MM.1S (cell line): ENCODE measurements around the gene RTN4R.

Source experiments
- DNase-seq: peaks from one replicate; pipeline ENCODE4 v3.0.0-alpha.2; 2015
- H2AFZ ChIP-seq: fragments of 300-600 bp; sonication (generic); 2 replicates; pipeline ENCODE4 v1.6.0; 2016; ENCODE audit warnings: antibody characterized with exemption, low read length
- H3F3A ChIP-seq: fragments of 300-600 bp; sonication (generic); 2 replicates; pipeline ENCODE4 v1.6.1; 2016; ENCODE audit warnings: mild to moderate bottlenecking, antibody characterized with exemption, low read length, moderate library complexity, mixed read lengths; ENCODE audit not compliant: insufficient read depth
- H3K27ac ChIP-seq: fragments of 300-600 bp; sonication (generic); 2 replicates; pipeline ENCODE4 v1.5.1; 2016; ENCODE audit warnings: mild to moderate bottlenecking, low read length
- H3K27me3 ChIP-seq: fragments of 300-600 bp; sonication (generic); replicated peaks from 2 replicates; pipeline ENCODE4 v1.6.0; 2016; ENCODE audit warnings: low read length; ENCODE audit not compliant: insufficient read depth
- H3K36me3 ChIP-seq: fragments of 300-600 bp; sonication (generic); replicated peaks from 2 replicates; pipeline ENCODE4 v1.6.1; 2016; ENCODE audit warnings: mild to moderate bottlenecking, low read length, mixed read lengths; ENCODE audit not compliant: insufficient read depth
- H3K4me1 ChIP-seq: fragments of 300-600 bp; sonication (generic); 2 replicates; pipeline ENCODE4 v1.6.1; 2016; ENCODE audit warnings: low read length, mixed read lengths
- H3K4me2 ChIP-seq: fragments of 300-600 bp; sonication (generic); 2 replicates; pipeline ENCODE4 v1.6.0; 2016; ENCODE audit warnings: low read depth, low read length
- H3K4me3 ChIP-seq: fragments of 300-600 bp; sonication (generic); 2 replicates; pipeline ENCODE4 v1.5.1; 2016; ENCODE audit warnings: low read length, mixed read lengths
- H3K79me2 ChIP-seq: fragments of 300-600 bp; sonication (generic); 2 replicates; pipeline ENCODE4 v1.6.1; 2016; ENCODE audit warnings: mixed run types, low read length, mixed read lengths
- H3K9ac ChIP-seq: fragments of 300-600 bp; sonication (generic); 2 replicates; pipeline ENCODE4 v1.6.1; 2016; ENCODE audit warnings: low read length, mixed read lengths
- H3K9me2 ChIP-seq: fragments of 300-600 bp; sonication (generic); replicated peaks from 2 replicates; pipeline ENCODE4 v1.6.1; 2016; ENCODE audit warnings: mild to moderate bottlenecking, low read length, mixed read lengths; ENCODE audit not compliant: insufficient read depth
- H3K9me3 ChIP-seq: fragments of 300-600 bp; sonication (generic); replicated peaks from 2 replicates; pipeline ENCODE4 v1.6.1; 2016; ENCODE audit warnings: mild to moderate bottlenecking, low read length, mixed read lengths; ENCODE audit not compliant: insufficient read depth
- H4K20me1 ChIP-seq: fragments of 300-600 bp; sonication (generic); 2 replicates; pipeline ENCODE4 v1.6.1; 2016; ENCODE audit warnings: mild to moderate bottlenecking, low read length, moderate library complexity, mixed read lengths; ENCODE audit not compliant: insufficient read depth
- CTCF ChIP-seq: fragments of 300-600 bp; sonication (generic); IDR thresholded peaks from 2 replicates; pipeline ENCODE4 v1.5.1; 2016; ENCODE audit warnings: antibody characterized with exemption, low read length, mixed read lengths
- EZH2 ChIP-seq: fragments of 300-600 bp; sonication (generic); optimal IDR thresholded peaks from 2 replicates; pipeline ENCODE3; 2017; ENCODE audit warnings: low read depth, mild to moderate bottlenecking, antibody characterized with exemption, low read length, mixed read lengths
- EZH2phosphoT487 ChIP-seq: fragments of 300-600 bp; sonication (generic); IDR thresholded peaks from 2 replicates; pipeline ENCODE4 v1.6.1; 2018; ENCODE audit warnings: antibody characterized with exemption, low read length

RTN4R gene

GRCh38 chr22:20298110-20298802, 30.1 kb upstream of the RTN4R start:
- Histone ChIP-seq H3K27ac (no peak overlapping the region), H3K9me2 (no peaks in the 10 kb centered on the region), H3K4me1 (no peaks in the 10 kb centered on the region), H3K36me3 (no peaks in the 10 kb centered on the region), H3K9ac (no peak overlapping the region), H3K4me3 (no peak overlapping the region), H3K27me3 (peaks cover 36% of the 10 kb centered on the region), H3F3A (no peaks in the 10 kb centered on the region), H3K4me2 (no peak overlapping the region), H2AFZ (no peak overlapping the region), H3K79me2 (no peaks in the 10 kb centered on the region), H4K20me1 (no peaks in the 10 kb centered on the region), H3K9me3 (no peaks in the 10 kb centered on the region)
- TF ChIP-seq CTCF: no peak
- no peak for TF ChIP-seq EZH2
- no peak for TF ChIP-seq EZH2phosphoT487
- no peak for DNase-seq

- H3K9ac ChIP-seq: no peak overlapping the region
- no peaks in the 10 kb centered on the region for H3K4me1 ChIP-seq
- H3K27ac ChIP-seq: no peak overlapping the region
- no peaks in the 10 kb centered on the region for H3K36me3 ChIP-seq
- no peak overlapping the region for H2AFZ ChIP-seq
- H3K9me2 ChIP-seq: no peaks in the 10 kb centered on the region
- H3K79me2 ChIP-seq: no peaks in the 10 kb centered on the region
- DNase-seq: no peak
- no peak overlapping the region for H3K4me2 ChIP-seq
- H3K4me3 ChIP-seq: no peak overlapping the region
- no peaks in the 10 kb centered on the region for H3F3A ChIP-seq
- no peaks in the 10 kb centered on the region for H4K20me1 ChIP-seq
- H3K27me3 ChIP-seq: peaks cover 43% of the 10 kb centered on the region
- H3K9me3 ChIP-seq: no peaks in the 10 kb centered on the region
- no peak for TF ChIP-seq CTCF
- TF ChIP-seq EZH2phosphoT487: no peak
- no peak for TF ChIP-seq EZH2
Measured at GRCh38 chr22:20297414-20298109, 29.4 kb upstream of the RTN4R start.

- no peaks in the 10 kb centered on the region for H3K9me2 ChIP-seq
- no peaks in the 10 kb centered on the region for H3K4me1 ChIP-seq
- no peaks in the 10 kb centered on the region for H3F3A ChIP-seq
- no peak overlapping the region for H3K4me2 ChIP-seq
- H2AFZ ChIP-seq: no peak overlapping the region
- H4K20me1 ChIP-seq: no peaks in the 10 kb centered on the region
- no peak for TF ChIP-seq EZH2phosphoT487
- no peak for TF ChIP-seq EZH2
- no peak for TF ChIP-seq CTCF
- no peaks in the 10 kb centered on the region for H3K36me3 ChIP-seq
- no peaks in the 10 kb centered on the region for H3K79me2 ChIP-seq
- no peak for DNase-seq
- H3K27me3 ChIP-seq: peaks cover 50% of the 10 kb centered on the region
- H3K9ac ChIP-seq: no peak overlapping the region
- H3K4me3 ChIP-seq: no peak overlapping the region
- H3K9me3 ChIP-seq: no peaks in the 10 kb centered on the region
- H3K27ac ChIP-seq: no peak overlapping the region
Measured at GRCh38 chr22:20296598-20296997, 28.5 kb upstream of the RTN4R start.
